ENCODE measurements around the gene MEIG1. TPM values are rescaled to one million over a fixed set of nuclear protein-coding genes. Genes with fewer than 3 reads are reported as not detected.

MEIG1 gene
- total RNA-seq, 4 donors from 2014 or later = not detected

GRCh38 chr10:14918964-14919363 is 40.2 kb upstream of the MEIG1 start:
- 82 to 88% methylated on average over 3 of the region's 3 CpGs for WGBS, 2 donors
- H3K4me3 ChIP-seq (ENCODE audit: low read depth, poor library complexity, severe bottlenecking) = no peak overlapping the region
- no peak for TF ChIP-seq POLR2A (IDR thresholded peaks at IDR 0.05)
- no peak for TF ChIP-seq CTCF (IDR thresholded peaks at IDR 0.05)
- no peak for DNase-seq (ENCODE audit: low spot score in 2 of 2)
- intact Hi-C loops (cut with DNase I; ENCODE audit: low total_unique reads) = no loop called here

- DNase-seq (ENCODE audit: low spot score in 2 of 2) = no peak
- TF ChIP-seq POLR2A (IDR thresholded peaks at IDR 0.05) = no peak
- no peak for TF ChIP-seq CTCF (IDR thresholded peaks at IDR 0.05)
- intact Hi-C loops (cut with DNase I; ENCODE audit: low total_unique reads) = no loop called here
- 97 to 98% methylated on average over 7 of the region's 7 CpGs for WGBS, 2 donors
- H3K4me3 ChIP-seq (ENCODE audit: low read depth, poor library complexity, severe bottlenecking) = no peak overlapping the region
These were observed 35.2 kb upstream of the MEIG1 start for GRCh38 chr10:14924013-14924412.

- intact Hi-C loops (cut with DNase I; ENCODE audit: low total_unique reads) = no loop called here
- no peak overlapping the region for H3K4me3 ChIP-seq (ENCODE audit: low read depth, poor library complexity, severe bottlenecking)
- 96 to 97% methylated on average over 2 of the region's 2 CpGs for WGBS, 2 donors
- TF ChIP-seq CTCF (IDR thresholded peaks at IDR 0.05) = no peak
- TF ChIP-seq POLR2A (IDR thresholded peaks at IDR 0.05) = no peak
- no peak for DNase-seq (ENCODE audit: low spot score in 2 of 2)
These were observed 33.9 kb upstream of the MEIG1 start for GRCh38 chr10:14925268-14925667.

GRCh38 chr10:14926061-14926470 is 33.1 kb upstream of the MEIG1 start:
- no peak for DNase-seq (ENCODE audit: low spot score in 2 of 2)
- no peak overlapping the region for H3K4me3 ChIP-seq (ENCODE audit: low read depth, poor library complexity, severe bottlenecking)
- 94 to 97% methylated on average over 8 of the region's 8 CpGs for WGBS, 2 donors
- TF ChIP-seq POLR2A (IDR thresholded peaks at IDR 0.05) (no peak), CTCF (IDR thresholded peaks at IDR 0.05) (no peak)
- intact Hi-C loops (cut with DNase I; ENCODE audit: low total_unique reads) = no loop called here

GRCh38 chr10:14926722-14927416 is 32.3 kb upstream of the MEIG1 start:
- TF ChIP-seq POLR2A (IDR thresholded peaks at IDR 0.05) (no peak), CTCF (IDR thresholded peaks at IDR 0.05) (no peak)
- no peak for DNase-seq (ENCODE audit: low spot score in 2 of 2)
- WGBS, 2 donors = 94% methylated on average over 13 of the region's 13 CpGs
- H3K4me3 ChIP-seq (ENCODE audit: low read depth, poor library complexity, severe bottlenecking) = no peak overlapping the region
- intact Hi-C loops (cut with DNase I; ENCODE audit: low total_unique reads) = no loop called here

GRCh38 chr10:14930610-14931009 is 28.6 kb upstream of the MEIG1 start:
- no peak overlapping the region for H3K4me3 ChIP-seq (ENCODE audit: low read depth, poor library complexity, severe bottlenecking)
- DNase-seq (ENCODE audit: low spot score in 2 of 2) = no peak
- WGBS, 2 donors = 94 to 96% methylated on average over 10 of the region's 10 CpGs
- TF ChIP-seq CTCF (IDR thresholded peaks at IDR 0.05) (no peak), POLR2A (IDR thresholded peaks at IDR 0.05) (no peak)
- intact Hi-C loops (cut with DNase I; ENCODE audit: low total_unique reads) = no loop called here
